ENCODE results near the gene CCNK.

GRCh38 chr14:99524091-99524661 lies 43.0 kb downstream of the CCNK start:
- TF ChIP-seq CTCF (IDR thresholded peaks at IDR 0.05; ENCODE audit: insufficient read depth, low read length, poor library complexity, severe bottlenecking) = no peak
- no peak for TF ChIP-seq EZH2phosphoT487 (conservative IDR thresholded peaks at IDR 0.05; ENCODE audit: low read length)

Data from SU-DHL-6 (cell line).